HG02798 (cell line): ENCODE data around the gene C7orf33.
A peak's percentile ranks its signal among the peaks of the same experiment; 100 is the strongest.
"Not testable (repeated sequence)": the region's sequence is repeated elsewhere in the genome, so short reads cannot be mapped to it uniquely, and the experiment has no call there.

ENCODE experiments used
- ATAC-seq: cut with Tn5 transposase; IDR thresholded peaks from one replicate; pipeline ENCODE4 v1.9.1; 2021; ENCODE audit warnings: mild to moderate bottlenecking; ENCODE audit not compliant: unreplicated experiment, poor library complexity

C7orf33 gene

GRCh38 chr7:148590471-148590870, at the start of gene C7orf33:
Gene C7orf33, plus strand, starts transcription at chr7:148590766. Its CDS starts 160 bp downstream, at chr7:148590926.
- no peak for ATAC-seq

- ATAC-seq, result no peak
Observed at GRCh38 chr7:148541891-148542504, 48.6 kb upstream of the C7orf33 start.

- ATAC-seq, result no peak
Observed at GRCh38 chr7:148543302-148543701, 47.3 kb upstream of the C7orf33 start.

GRCh38 chr7:148545172-148545571, 45.4 kb upstream of the C7orf33 start:
- no peak for ATAC-seq

GRCh38 chr7:148545932-148546331, 44.6 kb upstream of the C7orf33 start:
- no peak for ATAC-seq

- no peak for ATAC-seq
Observed at GRCh38 chr7:148546857-148547256, 43.7 kb upstream of the C7orf33 start.

- ATAC-seq, result no peak
Observed at GRCh38 chr7:148547951-148548350, 42.6 kb upstream of the C7orf33 start.

GRCh38 chr7:148553979-148554378, 36.6 kb upstream of the C7orf33 start:
- no peak for ATAC-seq

GRCh38 chr7:148556892-148557291, 33.7 kb upstream of the C7orf33 start:
- ATAC-seq, result no peak

- no peak for ATAC-seq
Observed at GRCh38 chr7:148558914-148559313, 31.7 kb upstream of the C7orf33 start.

GRCh38 chr7:148561099-148561498, 29.5 kb upstream of the C7orf33 start:
- ATAC-seq, result no peak

GRCh38 chr7:148563583-148564274, 26.8 kb upstream of the C7orf33 start:
- peak; percentile 41 for ATAC-seq

- peak; percentile 70 for ATAC-seq
Observed at GRCh38 chr7:148564275-148564951, 26.2 kb upstream of the C7orf33 start.

GRCh38 chr7:148566736-148567135, 23.8 kb upstream of the C7orf33 start:
- no peak for ATAC-seq

- no peak for ATAC-seq
Observed at GRCh38 chr7:148567524-148567923, 23.0 kb upstream of the C7orf33 start.

GRCh38 chr7:148570510-148570909, 20.1 kb upstream of the C7orf33 start:
- ATAC-seq, result no peak

GRCh38 chr7:148570973-148571372, 19.6 kb upstream of the C7orf33 start:
- ATAC-seq, result not testable (repeated sequence)

- no peak for ATAC-seq
Observed at GRCh38 chr7:148571381-148571780, 19.2 kb upstream of the C7orf33 start.

GRCh38 chr7:148572067-148572522, 18.5 kb upstream of the C7orf33 start:
- ATAC-seq, result no peak

- not testable (repeated sequence) for ATAC-seq
Observed at GRCh38 chr7:148573581-148573980, 17.0 kb upstream of the C7orf33 start.

GRCh38 chr7:148575640-148576411, 14.7 kb upstream of the C7orf33 start:
- peak; percentile 95 for ATAC-seq
